ENCODE results near the gene EXOSC6. TPM values are rescaled to one million over a fixed set of nuclear protein-coding genes. Genes with fewer than 3 reads are reported as not detected.
"Not testable (repeated sequence)": the region's sequence is repeated elsewhere in the genome, so short reads cannot be mapped to it uniquely, and the experiment has no call there.

The EXOSC6 gene
- total RNA-seq, 1 donor from 2014 or later = 11.0 TPM

- DNase-seq (ENCODE audit: missing footprints) (no peak), ATAC-seq (no peak)
- intact Hi-C loops (cut with DNase I) = no loop called here
Measured at GRCh38 chr16:70258946-70259345, 7.2 kb upstream of the EXOSC6 start.

- no peak for DNase-seq (ENCODE audit: missing footprints)
- intact Hi-C loops (cut with DNase I) = no loop called here
- no peak for ATAC-seq
Measured at GRCh38 chr16:70258065-70258464, 6.3 kb upstream of the EXOSC6 start.

- ATAC-seq = no peak
- intact Hi-C loops (cut with DNase I) = no loop called here
- no peak for DNase-seq (ENCODE audit: missing footprints)
Measured at GRCh38 chr16:70257391-70257790, 5.7 kb upstream of the EXOSC6 start.

DNA sequence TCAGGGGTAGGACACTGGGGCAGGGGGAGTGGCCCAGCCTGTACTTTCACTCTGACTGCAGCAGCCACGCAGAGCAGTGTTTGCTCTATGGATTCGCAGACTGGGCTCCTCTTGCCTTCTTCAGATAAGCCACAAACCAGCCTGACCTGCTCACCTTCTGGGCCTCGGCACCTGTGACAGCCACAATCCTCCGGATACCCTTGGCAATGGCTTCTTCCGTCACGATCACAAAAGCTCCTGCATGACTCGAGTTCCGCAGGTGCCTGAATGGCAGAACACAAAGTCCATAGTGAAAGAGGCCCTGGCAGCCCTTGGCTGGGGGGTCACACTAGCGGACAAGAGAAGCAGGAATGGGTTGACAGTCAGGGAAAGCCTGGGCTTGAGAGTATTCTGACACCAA is 3.8 kb upstream of the EXOSC6 start:
- no peak for DNase-seq (ENCODE audit: missing footprints)
- intact Hi-C loops (cut with DNase I) = no loop called here
- no peak for ATAC-seq

DNA sequence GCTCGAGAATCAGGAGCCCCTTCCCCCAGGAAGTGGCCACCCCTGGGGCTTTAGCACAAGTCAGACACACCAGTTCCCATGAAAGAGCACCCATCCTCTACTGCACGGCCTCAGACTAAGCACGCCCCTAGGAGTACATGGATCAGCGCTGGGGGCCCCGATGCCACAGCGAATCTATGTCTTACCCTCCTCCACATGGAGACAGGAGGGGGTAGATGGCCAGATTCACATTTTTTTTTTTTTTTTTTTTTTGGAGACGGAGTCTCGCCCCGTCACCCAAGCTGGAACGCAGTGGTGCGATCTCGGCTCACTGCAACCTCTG is 3.2 kb upstream of the EXOSC6 start:
- intact Hi-C loops (cut with DNase I) = no loop called here
- ATAC-seq = no peak
- DNase-seq (ENCODE audit: missing footprints) = no peak

GRCh38 chr16:70254180-70254964 is 2.6 kb upstream of the EXOSC6 start:
- ATAC-seq (no peak), DNase-seq (ENCODE audit: missing footprints) (no peak)
- intact Hi-C loops (cut with DNase I) = no loop called here

- ATAC-seq = no peak
- intact Hi-C loops (cut with DNase I) = no loop called here
- DNase-seq (ENCODE audit: missing footprints) = no peak
Measured at GRCh38 chr16:70253291-70254106, 1.8 kb upstream of the EXOSC6 start.

DNA sequence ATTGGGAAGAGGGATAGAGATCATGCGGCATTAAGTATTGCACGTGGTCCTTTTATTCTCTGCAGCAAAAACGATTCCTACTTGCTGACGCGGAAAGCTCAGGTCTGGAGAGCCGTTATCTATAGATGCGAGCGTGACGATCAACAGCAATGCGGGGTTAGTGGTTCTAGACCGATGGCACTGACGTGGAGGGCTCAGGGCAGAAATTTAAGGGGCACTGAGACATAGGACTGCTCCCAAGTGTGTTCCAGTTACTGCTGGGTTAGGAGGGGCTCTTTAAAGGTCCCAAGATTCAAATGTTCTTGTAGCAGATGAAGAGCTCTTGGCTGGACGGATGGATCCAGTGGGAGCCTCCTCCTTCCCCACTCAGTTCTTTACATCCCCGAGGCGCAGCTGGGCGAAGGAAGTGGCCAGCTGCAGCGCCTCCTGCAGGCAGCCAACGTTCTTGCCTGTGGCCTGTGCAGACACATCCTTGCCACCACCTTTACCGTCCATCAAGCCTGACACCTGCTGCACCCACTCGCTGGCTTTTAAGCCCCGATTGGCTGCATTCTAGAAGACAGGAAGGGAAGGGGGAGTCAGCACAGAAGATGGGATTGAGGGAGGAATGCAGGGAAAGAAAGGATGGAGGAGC is 732 bp upstream of the EXOSC6 start:
- intact Hi-C loops (cut with DNase I) = no loop called here
- no peak for ATAC-seq
- no peak for DNase-seq (ENCODE audit: missing footprints)

- intact Hi-C loops (cut with DNase I) = no loop called here
- peak; percentile 29 for ATAC-seq
- no peak for DNase-seq (ENCODE audit: missing footprints)
Measured at GRCh38 chr16:70250748-70251628, 752 bp downstream of the EXOSC6 start.

DNA sequence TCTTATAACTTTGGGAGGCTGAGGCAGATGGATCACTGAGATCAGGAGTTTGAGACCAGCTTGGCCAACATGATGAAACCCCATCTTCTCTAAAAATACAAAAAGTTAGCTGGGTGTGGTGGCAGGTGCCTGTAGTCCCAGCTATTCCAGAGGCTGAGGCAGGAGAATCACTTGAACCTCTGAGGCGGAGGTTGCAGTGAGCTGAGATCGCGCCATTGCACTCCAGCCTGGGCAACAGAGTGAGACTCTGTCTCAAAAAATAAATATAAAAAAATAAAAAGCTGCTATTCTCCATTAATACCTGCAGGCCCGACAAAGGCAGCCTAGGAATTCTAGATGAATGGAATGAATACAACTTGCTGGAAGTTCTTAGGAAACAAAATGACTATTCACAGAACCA is 2.0 kb downstream of the EXOSC6 start:
- DNase-seq (ENCODE audit: missing footprints); intact Hi-C loops (cut with DNase I); ATAC-seq: not testable (repeated sequence)

DNA sequence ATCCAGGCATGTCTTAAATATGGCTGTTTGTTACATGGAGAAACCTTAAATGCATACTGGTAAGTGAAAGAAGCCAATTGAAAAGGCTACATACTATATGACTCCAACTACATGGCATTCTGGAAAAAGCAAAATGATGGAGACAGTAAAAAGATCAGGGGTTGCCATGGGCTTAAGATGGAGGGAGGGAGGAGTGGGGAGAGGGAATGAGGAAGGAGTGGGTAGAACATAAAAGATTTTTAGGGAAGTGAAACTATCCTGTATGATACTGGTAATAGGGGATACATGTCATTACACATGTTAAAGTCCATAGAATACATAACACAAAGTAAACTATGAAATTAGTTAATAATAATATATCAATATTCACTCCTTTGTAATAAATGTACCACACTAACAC is 13.0 kb downstream of the EXOSC6 start:
- DNase-seq (ENCODE audit: missing footprints); intact Hi-C loops (cut with DNase I); ATAC-seq: not testable (repeated sequence)

DNA sequence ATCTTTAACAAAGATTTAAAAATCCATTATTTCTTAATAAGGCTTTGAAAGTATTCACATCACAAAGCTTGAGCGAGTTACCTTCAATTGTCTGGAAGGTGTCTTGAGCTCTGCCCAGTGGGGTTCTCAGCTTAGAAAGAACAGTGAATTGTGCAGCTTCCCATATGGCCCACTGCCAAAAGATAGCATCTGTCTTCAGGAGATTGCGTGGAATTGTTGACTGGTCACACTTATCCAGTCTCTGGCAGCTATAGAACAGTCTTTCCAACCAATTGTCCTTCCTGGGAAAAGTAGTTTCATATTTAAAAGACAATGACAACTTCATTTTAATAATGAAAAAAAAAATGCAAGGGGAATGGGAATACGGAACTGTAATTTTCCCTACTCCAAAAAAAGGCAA is 19.9 kb downstream of the EXOSC6 start:
- DNase-seq (ENCODE audit: missing footprints); ATAC-seq; intact Hi-C loops (cut with DNase I): not testable (repeated sequence)

GRCh38 chr16:70226024-70226423 is 25.7 kb downstream of the EXOSC6 start:
- ATAC-seq; intact Hi-C loops (cut with DNase I); DNase-seq (ENCODE audit: missing footprints): not testable (repeated sequence)

GRCh38 chr16:70225430-70225829 is 26.3 kb downstream of the EXOSC6 start:
- ATAC-seq; DNase-seq (ENCODE audit: missing footprints); intact Hi-C loops (cut with DNase I): not testable (repeated sequence)

DNA sequence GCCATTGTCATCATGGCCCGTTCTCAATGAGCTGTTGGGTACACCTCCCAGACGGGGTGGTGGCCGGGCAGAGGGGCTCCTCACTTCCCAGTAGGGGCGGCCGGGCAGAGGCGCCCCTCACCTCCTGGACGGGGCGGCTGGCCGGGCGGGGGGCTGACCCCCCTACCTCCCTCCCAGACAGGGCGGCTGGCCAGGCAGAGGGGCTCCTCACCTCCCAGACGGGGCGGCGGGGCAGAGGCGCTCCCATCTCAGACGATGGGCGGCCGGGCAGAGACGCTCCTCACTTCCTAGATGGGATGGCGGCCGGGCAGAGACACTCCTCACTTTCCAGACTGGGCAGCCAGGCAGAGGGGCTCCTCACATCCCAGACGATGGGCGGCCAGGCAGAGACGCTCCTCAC is 27.1 kb downstream of the EXOSC6 start:
- DNase-seq (ENCODE audit: missing footprints); intact Hi-C loops (cut with DNase I); ATAC-seq: not testable (repeated sequence)

GRCh38 chr16:70223971-70224513 is 27.7 kb downstream of the EXOSC6 start:
- DNase-seq (ENCODE audit: missing footprints); intact Hi-C loops (cut with DNase I); ATAC-seq: not testable (repeated sequence)

DNA sequence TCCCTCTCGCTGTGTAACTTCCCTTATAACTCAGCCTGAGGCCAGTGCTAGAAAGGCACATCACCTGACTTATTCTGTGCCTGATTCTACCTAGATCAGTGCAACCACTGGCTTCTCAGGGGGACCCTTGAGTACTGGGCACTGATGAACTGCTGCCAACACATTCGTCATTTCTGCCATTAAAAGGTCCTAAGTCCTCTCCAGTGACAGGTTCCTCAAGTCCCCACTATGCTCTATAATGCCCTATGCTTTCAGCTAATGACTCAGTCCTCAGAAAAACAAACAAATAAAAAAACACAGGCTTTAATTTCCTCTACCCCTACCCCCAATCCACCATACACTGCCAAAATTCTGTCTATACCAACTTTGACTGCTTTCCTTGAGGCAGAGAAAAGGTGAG is 28.5 kb downstream of the EXOSC6 start:
- ATAC-seq; DNase-seq (ENCODE audit: missing footprints); intact Hi-C loops (cut with DNase I): not testable (repeated sequence)

- DNase-seq (ENCODE audit: missing footprints); ATAC-seq; intact Hi-C loops (cut with DNase I): not testable (repeated sequence)
Measured at GRCh38 chr16:70222574-70222973, 29.2 kb downstream of the EXOSC6 start.
